SK-N-SH (cell line): Measurements from ENCODE around the gene PMVK. TPM values are rescaled to one million over a fixed set of nuclear protein-coding genes. Genes with fewer than 3 reads are reported as not detected.

Experiments
- CTCF ChIA-PET: fragments of 300-600, 350-600 bp; formaldehyde crosslinking; extraction: SDS; loops from one replicate; lab custom pipeline; 2021; lab: Yijun Ruan, JAX
- POLR2A ChIA-PET: fragments of 350-600 bp; sonication (Branson Sonifier 250); formaldehyde crosslinking; extraction: SDS; loops from one replicate; lab custom pipeline; 2020; ENCODE audit warnings: antibody characterized with exemption, inconsistent platforms; lab: Yijun Ruan, JAX
- DNase-seq: peaks from one replicate; pipeline ENCODE4 v3.0.0; 2012
- H2AFZ ChIP-seq: fragments of 200-600 bp; sonication (generic); 2 replicates; pipeline ENCODE4 v1.8.1; 2016; ENCODE audit warnings: antibody characterized with exemption, mild to moderate bottlenecking, low read depth
- H3F3A ChIP-seq: fragments of 200-600 bp; sonication (generic); replicated peaks from 2 replicates; pipeline ENCODE3; 2016; ENCODE audit warnings: antibody characterized with exemption, mild to moderate bottlenecking; ENCODE audit not compliant: insufficient read depth
- H3K27ac ChIP-seq, 2 experiments: fragments of 200-500 bp in 1 of 2; fragments of 200-600 bp in 1 of 2; sonication (Bioruptor generic) in 1 of 2; sonication (generic), shearing (Covaris generic) in 1 of 2; 2 replicates each; pipeline versions ENCODE4 v1.5.1 to v1.6.1; 2014 to 2016; ENCODE audit warnings: low read depth in 2 of 2, inconsistent platforms in 1 of 2, low read length in 1 of 2, mild to moderate bottlenecking in 1 of 2, mixed read lengths in 1 of 2
- H3K27me3 ChIP-seq: fragments of 200-600 bp; sonication (generic), shearing (Covaris generic); 2 replicates; pipeline ENCODE4 v1.6.1; 2016; ENCODE audit warnings: mixed run types; ENCODE audit not compliant: insufficient read depth
- H3K36me3 ChIP-seq, 2 experiments: fragments of 200-500 bp in 1 of 2; fragments of 200-600 bp in 1 of 2; sonication (Bioruptor generic) in 1 of 2; sonication (generic) in 1 of 2; replicated peaks in 1 of 2; 2 replicates each; pipeline versions ENCODE3 to v1.5.1; 2014 to 2016; ENCODE audit warnings: low read length in 1 of 2, mild to moderate bottlenecking in 1 of 2; ENCODE audit not compliant: insufficient read depth in 2 of 2, control insufficient read depth in 1 of 2
- H3K4me1 ChIP-seq, 2 experiments: fragments of 200-500 bp in 1 of 2; fragments of 200-600 bp in 1 of 2; sonication (Bioruptor generic) in 1 of 2; sonication (generic), shearing (Covaris generic) in 1 of 2; 2 replicates each; pipeline versions ENCODE4 v1.5.1 to v1.6.1; 2014 to 2016; ENCODE audit warnings: low read depth in 1 of 2, low read length in 1 of 2, mixed run types in 1 of 2; ENCODE audit not compliant: insufficient read depth in 2 of 2, control insufficient read depth in 1 of 2
- H3K4me2 ChIP-seq: fragments of 200-600 bp; sonication (generic), shearing (Covaris generic); 2 replicates; pipeline ENCODE4 v1.6.1; 2017; ENCODE audit warnings: mixed run types
- H3K4me3 ChIP-seq, 2 experiments: fragments of 200-500 bp in 1 of 2; fragments of 200-600 bp in 1 of 2; sonication (Bioruptor generic) in 1 of 2; sonication (generic), shearing (Covaris generic) in 1 of 2; 2 replicates each; pipeline versions ENCODE4 v1.5.1 to v1.8.1; 2014 to 2016; ENCODE audit warnings: low read depth in 2 of 2, inconsistent platforms in 1 of 2, low read length in 1 of 2, mild to moderate bottlenecking in 1 of 2, mixed read lengths in 1 of 2, moderate library complexity in 1 of 2
- H3K79me2 ChIP-seq: fragments of 200-600 bp; sonication (generic); 2 replicates; pipeline ENCODE4 v1.8.1; 2017; ENCODE audit warnings: mild to moderate bottlenecking; ENCODE audit not compliant: insufficient read depth
- H3K9ac ChIP-seq: fragments of 200-600 bp; sonication (generic); 2 replicates; pipeline ENCODE4 v1.6.1; 2017; ENCODE audit warnings: mixed run types
- H3K9me2 ChIP-seq: fragments of 200-600 bp; sonication (generic); 2 replicates; pipeline ENCODE4 v1.6.1; 2017; ENCODE audit warnings: mixed run types
- H3K9me3 ChIP-seq: fragments of 200-600 bp; sonication (generic); 2 replicates; pipeline ENCODE4 v1.6.1; 2017; ENCODE audit warnings: mixed run types, mild to moderate bottlenecking, moderate library complexity
- H4K20me1 ChIP-seq: fragments of 200-600 bp; sonication (generic); 2 replicates; pipeline ENCODE4 v1.6.1; 2017; ENCODE audit warnings: mild to moderate bottlenecking, mixed run types; ENCODE audit not compliant: insufficient read depth
- CHD2 ChIP-seq: fragments of 150-350 bp; IDR thresholded peaks from 2 replicates; pipeline ENCODE4 v1.6.1; 2018; ENCODE audit warnings: low read length; ENCODE audit not compliant: partially characterized antibody
- CTCF ChIP-seq: fragments of 200-600 bp; sonication (generic); IDR thresholded peaks from 2 replicates; pipeline ENCODE4 v1.6.1; 2017; ENCODE audit warnings: antibody characterized with exemption, mild to moderate bottlenecking, moderate library complexity
- ELF1 ChIP-seq: IDR thresholded peaks from 2 replicates; pipeline ENCODE4 v1.4.0; 2012
- EP300 ChIP-seq, 2 experiments: IDR thresholded peaks; 2 replicates each; pipeline versions ENCODE4 v1.4.0 to v1.6.1; 2012; ENCODE audit warnings: borderline replicate concordance in 1 of 2, low read depth in 1 of 2, low read length in 1 of 2
- FOXJ3 ChIP-seq: sonication (generic); formaldehyde crosslinking; IDR thresholded peaks from 2 replicates; pipeline ENCODE4 v1.5.1; 2020; ENCODE audit warnings: mild to moderate bottlenecking, missing genetic modification reagents
- FOXM1 ChIP-seq: IDR thresholded peaks from 2 replicates; pipeline ENCODE4 v1.4.0; 2012; ENCODE audit warnings: low read depth, mild to moderate bottlenecking
- GATA2 ChIP-seq: sonication (generic); formaldehyde crosslinking; IDR thresholded peaks from 2 replicates; pipeline ENCODE4 v1.5.0; 2020; ENCODE audit warnings: mild to moderate bottlenecking, missing genetic modification reagents
- JUND ChIP-seq: IDR thresholded peaks from 2 replicates; pipeline ENCODE4 v1.4.0; 2012
- MAX ChIP-seq: IDR thresholded peaks from 2 replicates; pipeline ENCODE4 v1.4.0; 2012; ENCODE audit warnings: low read depth
- MEF2A ChIP-seq: IDR thresholded peaks from 2 replicates; pipeline ENCODE4 v1.4.0; 2012; ENCODE audit warnings: low read depth, borderline replicate concordance
- MXI1 ChIP-seq: IDR thresholded peaks from 2 replicates; pipeline ENCODE4 v1.6.1; 2012; ENCODE audit warnings: mild to moderate bottlenecking, low read depth, low read length, improper control_type of control experiment
- NRF1 ChIP-seq: IDR thresholded peaks from 2 replicates; pipeline ENCODE4 v1.6.1; 2012; ENCODE audit warnings: low read depth, mild to moderate bottlenecking, low read length
- PBX3 ChIP-seq: IDR thresholded peaks from 2 replicates; pipeline ENCODE4; 2012
- POLR2AphosphoS5 ChIP-seq: IDR thresholded peaks from 2 replicates; pipeline ENCODE4 v1.6.1; 2012; ENCODE audit warnings: low read depth, low read length
- RAD21 ChIP-seq: IDR thresholded peaks from 2 replicates; pipeline ENCODE4 v1.6.1; 2012; ENCODE audit warnings: mild to moderate bottlenecking, low read length
- RCOR1 ChIP-seq: fragments of 150-350 bp; IDR thresholded peaks from 2 replicates; pipeline ENCODE4 v1.6.1; 2017; ENCODE audit warnings: antibody characterized with exemption, low read length
- RFX5 ChIP-seq: IDR thresholded peaks from 2 replicates; pipeline ENCODE4 v1.6.1; 2012; ENCODE audit warnings: mild to moderate bottlenecking, improper control_type of control experiment, low read length
- RXRA ChIP-seq: IDR thresholded peaks from 2 replicates; pipeline ENCODE4 v1.4.0; 2012; ENCODE audit warnings: low read depth, mild to moderate bottlenecking, borderline replicate concordance
- SIN3A ChIP-seq: IDR thresholded peaks from 2 replicates; pipeline ENCODE4 v1.6.1; 2012; ENCODE audit warnings: low read depth, mild to moderate bottlenecking, low read length, moderate library complexity, borderline replicate concordance
- SMC3 ChIP-seq: IDR thresholded peaks from 2 replicates; pipeline ENCODE4 v1.6.1; 2012; ENCODE audit warnings: low read depth, low read length, improper control_type of control experiment
- TCF12 ChIP-seq: IDR thresholded peaks from 2 replicates; pipeline ENCODE4 v1.4.0; 2012
- USF2 ChIP-seq: fragments of 150-350 bp; IDR thresholded peaks from 2 replicates; pipeline ENCODE4 v1.6.1; 2017; ENCODE audit warnings: antibody characterized with exemption, low read length, low read depth, borderline replicate concordance
- YY1 ChIP-seq: IDR thresholded peaks from 2 replicates; pipeline ENCODE4 v1.4.0; 2012; ENCODE audit warnings: low read depth, mild to moderate bottlenecking
- WGBS: methylation state at CpG from one replicate; pipeline ENCODE4 v1.1.6; 2017; ENCODE audit warnings: low lambda C conversion rate; 5-methylcytosine and 5-hydroxymethylcytosine counted together
- polyA plus RNA-seq, 3 experiments: library from polyadenylated mRNA; depleted of rRNA; stranded (reverse); fragments of >200 nt; gene quantifications; 2 replicates each; pipeline ENCODE4 v1.2.3, GENCODE V29; 2012

The PMVK gene
- polyA plus RNA-seq, 1 of the 3 experiments (the other 2 are of a cell fraction) = 59.6 TPM

- Histone ChIP-seq H3K9me3 (no peaks in the 10 kb centered on the region), H3K27me3 (peaks cover 5% of the 10 kb centered on the region), H3K4me3 (no peak overlapping the region), H3K27ac (no peak overlapping the region), H3K36me3 (no peaks in the 10 kb centered on the region), H3K4me1 (peaks cover 0 to 9% of the 10 kb centered on the region in 2 experiments; a peak in 1 of 4 replicates), H3K9ac (no peak overlapping the region), H3K9me2 (no peaks in the 10 kb centered on the region), H2AFZ (no peak overlapping the region), H3K79me2 (no peaks in the 10 kb centered on the region), H4K20me1 (no peaks in the 10 kb centered on the region), H3F3A (peaks cover 4% of the 10 kb centered on the region), H3K4me2 (no peak overlapping the region)
- TF ChIP-seq GATA2 (CRISPR knock-in tag) = no peak
- no peak for TF ChIP-seq USF2
- TF ChIP-seq RXRA = no peak
- TF ChIP-seq SMC3 = no peak
- no peak for TF ChIP-seq JUND
- TF ChIP-seq ELF1 = no peak
- TF ChIP-seq FOXM1 = no peak
- no peak for TF ChIP-seq MEF2A
- no peak for TF ChIP-seq RCOR1
- ChIA-PET CTCF (no interaction called here), POLR2A (no interaction called here)
- DNase-seq = no peak
- 72% methylated on average over 6 of the region's 6 CpGs for WGBS
Measured at GRCh38 chr1:154899041-154899440, 37.5 kb downstream of the PMVK start.

- 83% methylated on average over 7 of the region's 10 CpGs for WGBS
- no peak overlapping the region for H3K9ac ChIP-seq
- TF ChIP-seq NRF1 = no peak
- no peak for TF ChIP-seq CTCF
- TF ChIP-seq CHD2 = no peak
- TF ChIP-seq FOXJ3 (CRISPR knock-in tag) = no peak
- no peak for TF ChIP-seq ELF1
- no peak for TF ChIP-seq PBX3
- TF ChIP-seq GATA2 (CRISPR knock-in tag) = no peak
- TF ChIP-seq RAD21 = no peak
- TF ChIP-seq SMC3 = no peak
- TF ChIP-seq RFX5 = no peak
- no peak for TF ChIP-seq MEF2A
- no peak for TF ChIP-seq EP300 (IDR thresholded peaks at IDR 0.05; ENCODE audit: borderline replicate concordance in 1 of 2, low read depth in 1 of 2, low read length in 1 of 2)
- no peak for TF ChIP-seq JUND
- TF ChIP-seq MXI1 = no peak
- no peak for TF ChIP-seq POLR2AphosphoS5
- TF ChIP-seq MAX = no peak
- no peak for TF ChIP-seq YY1
- no peak for TF ChIP-seq TCF12
- no peak for TF ChIP-seq SIN3A
- H3K4me2 ChIP-seq = no peak overlapping the region
- no peaks in the 10 kb centered on the region for H3K36me3 ChIP-seq
- H3K79me2 ChIP-seq = no peaks in the 10 kb centered on the region
- peaks cover 3% of the 10 kb centered on the region for H3F3A ChIP-seq
- POLR2A ChIA-PET = no interaction called here
- no peaks in the 10 kb centered on the region for H3K9me3 ChIP-seq
- CTCF ChIA-PET = interaction anchor here (1.2 to 1.4 kb wide), 3 partner anchors 16 to 227 kb away, joined by 4 to 5 read pairs (median 4); no protein-coding TSS in a partner anchor
- no peaks in the 10 kb centered on the region for H4K20me1 ChIP-seq
- H3K4me1 ChIP-seq = peaks cover 0 to 9% of the 10 kb centered on the region in 2 experiments; a peak in 2 of 4 replicates
- no peak for DNase-seq
- no peak overlapping the region for H3K27ac ChIP-seq
- H3K9me2 ChIP-seq = no peaks in the 10 kb centered on the region
- H2AFZ ChIP-seq = no peak overlapping the region
- H3K4me3 ChIP-seq = no peak overlapping the region
- peaks cover 12% of the 10 kb centered on the region for H3K27me3 ChIP-seq
Measured at GRCh38 chr1:154896771-154897286, 39.7 kb downstream of the PMVK start.
